Epidermal melanocyte (primary cell): ENCODE results near the gene COMMD4.
"Not testable (repeated sequence)": the region's sequence is repeated elsewhere in the genome, so short reads cannot be mapped to it uniquely, and the experiment has no call there.

ENCODE experiments used
- DNase-seq: peaks from one replicate; pipeline ENCODE4 v3.0.0; 2011; ENCODE audit warnings: low spot score; ENCODE audit not compliant: insufficient read length

COMMD4 gene

GRCh38 chr15:75332093-75332492 lies 3.8 kb upstream of the COMMD4 start:
- not testable (repeated sequence) for DNase-seq

- not testable (repeated sequence) for DNase-seq
These were observed 2.0 kb upstream of the COMMD4 start for GRCh38 chr15:75333654-75334419.

- DNase-seq: no peak
These were observed 554 bp upstream of the COMMD4 start for GRCh38 chr15:75335313-75335704.

DNA sequence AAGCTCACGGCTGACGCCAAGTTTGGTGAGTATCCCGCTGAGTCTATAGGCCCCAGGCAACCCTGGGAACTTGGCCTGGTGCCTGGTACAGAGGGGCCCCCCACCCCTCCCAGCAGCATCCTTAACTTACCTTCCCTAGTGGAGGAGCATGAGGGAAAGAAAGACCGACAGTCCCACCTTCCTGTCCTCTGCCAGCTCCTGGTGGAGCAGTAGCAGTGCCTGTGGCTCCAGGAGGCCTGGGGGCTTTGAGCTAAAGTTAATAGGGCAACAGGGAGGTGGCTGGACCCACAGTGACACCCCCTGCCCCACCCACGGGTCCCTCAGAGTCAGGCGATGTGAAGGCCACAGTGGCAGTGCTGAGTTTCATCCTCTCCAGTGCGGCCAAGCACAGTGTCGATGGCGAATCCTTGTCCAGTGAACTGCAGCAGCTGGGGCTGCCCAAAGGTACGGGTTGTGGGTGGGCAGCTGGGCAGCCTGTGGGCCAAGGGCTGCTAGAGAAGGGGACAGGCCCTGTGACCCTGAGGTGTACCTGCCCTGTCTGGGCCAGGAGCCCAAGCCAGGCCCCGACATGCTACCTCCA lies 2.9 kb downstream of the COMMD4 start:
- no peak for DNase-seq

- no peak for DNase-seq
These were observed 3.8 kb downstream of the COMMD4 start for GRCh38 chr15:75339531-75340240.

DNA sequence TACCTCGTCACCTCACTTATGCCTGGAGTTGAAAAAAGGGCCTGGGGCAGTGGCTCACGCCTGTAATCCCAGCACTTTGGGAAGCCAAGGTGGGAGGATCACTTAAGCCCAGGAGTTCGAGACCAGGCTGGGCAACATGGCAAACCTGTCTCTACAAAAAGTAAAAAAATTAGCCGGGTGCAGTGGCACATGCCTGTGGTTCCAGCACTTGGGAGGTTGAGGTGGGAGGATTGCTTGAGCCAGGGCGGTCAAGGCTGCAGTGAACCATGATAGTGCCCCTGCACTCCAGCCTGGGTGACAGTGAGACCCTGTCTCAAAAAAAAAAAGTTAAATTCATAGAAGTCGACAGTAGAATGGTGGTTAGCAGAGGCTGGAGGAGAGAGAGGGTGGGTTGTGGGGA lies 6.4 kb downstream of the COMMD4 start:
- no peak for DNase-seq

GRCh38 chr15:75343953-75344352 lies 8.1 kb downstream of the COMMD4 start:
- DNase-seq: not testable (repeated sequence)

DNA sequence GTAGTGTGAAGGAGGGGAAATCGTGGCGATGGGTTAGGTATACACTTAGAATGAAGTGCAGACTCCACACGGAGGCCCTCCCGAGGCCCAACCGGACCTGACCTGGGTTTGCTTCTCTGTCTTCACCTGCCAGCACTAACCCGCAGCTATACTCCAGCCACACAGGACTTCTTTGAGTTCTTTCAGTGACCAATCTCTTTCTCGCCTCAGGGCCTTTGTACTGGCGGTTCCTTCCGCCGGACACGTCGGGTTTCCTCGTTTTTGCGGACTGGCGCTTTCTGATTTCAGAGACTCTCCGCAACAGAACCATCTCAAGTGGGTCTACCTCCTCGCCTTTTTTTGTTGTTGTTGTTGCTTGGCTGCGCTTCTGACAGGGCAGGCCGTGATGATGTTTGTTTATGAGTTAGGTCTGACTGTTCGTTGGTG lies 10.9 kb downstream of the COMMD4 start, which contains the start of gene NEIL1:
Gene NEIL1, plus strand, starts transcription at position 244 of the 426 bp plus-strand sequence. CDS start 1,867 bp downstream, outside the sequence.
- no peak for DNase-seq

- DNase-seq: no peak
These were observed 11.6 kb downstream of the COMMD4 start for GRCh38 chr15:75347222-75348033.

GRCh38 chr15:75348034-75348561 lies 12.2 kb downstream of the COMMD4 start:
- DNase-seq: no peak

GRCh38 chr15:75348562-75349350 lies 12.9 kb downstream of the COMMD4 start:
- DNase-seq: no peak

DNA sequence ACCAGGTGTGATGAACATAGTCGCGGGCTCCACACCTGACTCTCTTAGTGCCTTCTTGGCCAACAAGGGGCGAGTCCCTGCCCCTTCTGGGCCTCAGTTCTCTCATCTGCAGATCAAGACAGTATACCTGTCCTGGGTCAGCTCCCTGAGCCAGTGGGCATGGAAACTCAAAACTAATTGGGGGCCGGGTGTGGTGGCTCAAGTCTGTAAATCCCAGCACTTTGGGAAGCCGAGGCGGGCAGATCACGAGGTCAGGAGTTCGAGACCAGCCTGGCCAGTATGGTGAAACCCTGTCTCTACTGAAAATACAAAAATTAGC lies 13.4 kb downstream of the COMMD4 start:
- not testable (repeated sequence) for DNase-seq

- DNase-seq: no peak
These were observed 14.2 kb downstream of the COMMD4 start for GRCh38 chr15:75349851-75350588.

GRCh38 chr15:75350601-75351361 lies 14.9 kb downstream of the COMMD4 start:
- no peak for DNase-seq

DNA sequence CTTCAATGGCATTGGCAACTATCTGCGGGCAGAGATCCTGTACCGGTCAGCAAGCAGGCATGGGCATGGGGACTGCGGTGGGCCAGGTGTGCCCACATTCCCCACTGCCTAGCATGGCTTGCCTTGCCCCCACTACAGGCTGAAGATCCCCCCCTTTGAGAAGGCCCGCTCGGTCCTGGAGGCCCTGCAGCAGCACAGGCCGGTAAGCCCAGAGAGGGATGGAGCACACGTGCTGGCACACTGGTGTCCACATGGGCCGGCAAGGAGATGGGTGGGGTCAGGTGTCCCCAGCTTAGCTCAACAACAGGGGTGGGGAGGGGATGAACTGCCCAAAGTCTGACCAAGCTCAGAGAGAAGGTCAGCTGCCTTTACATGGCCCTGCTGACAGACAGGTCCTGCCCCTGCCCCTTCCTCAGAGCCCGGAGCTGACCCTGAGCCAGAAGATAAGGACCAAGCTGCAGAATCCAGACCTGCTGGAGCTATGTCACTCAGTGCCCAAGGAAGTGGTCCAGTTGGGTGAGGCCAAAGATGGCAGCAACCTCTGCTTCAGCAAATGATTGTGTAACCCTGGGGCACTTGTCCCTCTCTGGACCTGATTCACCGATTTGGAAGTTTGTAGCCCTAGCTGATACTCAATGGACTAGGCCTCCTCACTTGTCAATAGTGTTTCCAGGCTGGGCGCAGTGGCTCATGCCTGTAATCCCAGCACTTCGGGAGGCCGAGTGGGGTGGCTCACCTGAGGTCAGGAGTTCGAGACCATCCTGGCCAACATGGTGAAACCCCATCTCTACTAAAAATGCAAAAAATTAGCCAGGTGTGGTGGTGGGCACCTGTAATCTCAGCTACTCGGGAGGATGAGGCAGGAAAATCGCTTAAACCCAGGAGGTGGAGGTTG lies 16.6 kb downstream of the COMMD4 start:
- no peak for DNase-seq

DNA sequence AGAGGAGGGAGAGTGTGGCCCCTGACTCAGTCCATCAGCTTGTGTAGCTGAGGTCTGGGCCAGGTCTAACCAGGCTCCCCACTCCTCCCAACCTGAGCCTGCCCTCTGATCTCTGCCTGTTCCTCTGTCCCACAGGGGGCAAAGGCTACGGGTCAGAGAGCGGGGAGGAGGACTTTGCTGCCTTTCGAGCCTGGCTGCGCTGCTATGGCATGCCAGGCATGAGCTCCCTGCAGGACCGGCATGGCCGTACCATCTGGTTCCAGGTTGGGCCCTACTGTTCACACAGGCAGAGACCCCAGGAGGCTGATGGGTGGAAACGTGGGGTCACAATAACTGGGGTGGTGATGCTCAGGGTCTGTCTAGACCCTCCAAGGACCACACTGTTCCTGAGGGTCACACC lies 17.7 kb downstream of the COMMD4 start:
- no peak for DNase-seq

DNA sequence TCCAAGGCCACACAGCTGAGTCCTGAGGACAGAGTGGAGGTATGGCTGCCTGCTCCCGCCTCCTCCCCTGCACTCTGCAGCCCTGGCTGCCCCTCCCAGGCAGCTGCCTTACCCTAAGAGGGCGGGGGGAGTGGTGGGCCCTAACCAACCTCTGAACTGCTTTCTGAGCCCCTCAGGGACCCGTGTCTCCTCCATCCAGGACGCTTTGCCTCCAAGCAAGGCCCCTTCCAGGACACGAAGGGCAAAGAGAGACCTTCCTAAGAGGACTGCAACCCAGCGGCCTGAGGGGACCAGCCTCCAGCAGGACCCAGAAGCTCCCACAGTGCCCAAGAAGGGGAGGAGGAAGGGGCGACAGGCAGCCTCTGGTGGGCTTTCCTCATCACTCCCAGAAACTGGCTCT lies 18.6 kb downstream of the COMMD4 start:
- no peak for DNase-seq

- DNase-seq: no peak
These were observed 19.5 kb downstream of the COMMD4 start for GRCh38 chr15:75355369-75355768.
